SK-N-SH (cell line): ENCODE data around the gene APOLD1. TPM values are rescaled to one million over a fixed set of nuclear protein-coding genes. Genes with fewer than 3 reads are reported as not detected.

Source experiments
- CTCF ChIA-PET: fragments of 300-600, 350-600 bp; formaldehyde crosslinking; extraction: SDS; loops from one replicate; lab custom pipeline; 2021; lab: Yijun Ruan, JAX
- POLR2A ChIA-PET: fragments of 350-600 bp; sonication (Branson Sonifier 250); formaldehyde crosslinking; extraction: SDS; loops from one replicate; lab custom pipeline; 2020; ENCODE audit warnings: antibody characterized with exemption, inconsistent platforms; lab: Yijun Ruan, JAX
- DNase-seq: peaks from one replicate; pipeline ENCODE4 v3.0.0; 2012
- H2AFZ ChIP-seq: fragments of 200-600 bp; sonication (generic); 2 replicates; pipeline ENCODE4 v1.8.1; 2016; ENCODE audit warnings: antibody characterized with exemption, mild to moderate bottlenecking, low read depth
- H3F3A ChIP-seq: fragments of 200-600 bp; sonication (generic); replicated peaks from 2 replicates; pipeline ENCODE3; 2016; ENCODE audit warnings: antibody characterized with exemption, mild to moderate bottlenecking; ENCODE audit not compliant: insufficient read depth
- H3K27ac ChIP-seq, 2 experiments: fragments of 200-500 bp in 1 of 2; fragments of 200-600 bp in 1 of 2; sonication (Bioruptor generic) in 1 of 2; sonication (generic), shearing (Covaris generic) in 1 of 2; 2 replicates each; pipeline versions ENCODE4 v1.5.1 to v1.6.1; 2014 to 2016; ENCODE audit warnings: low read depth in 2 of 2, inconsistent platforms in 1 of 2, low read length in 1 of 2, mild to moderate bottlenecking in 1 of 2, mixed read lengths in 1 of 2
- H3K27me3 ChIP-seq: fragments of 200-600 bp; sonication (generic), shearing (Covaris generic); 2 replicates; pipeline ENCODE4 v1.6.1; 2016; ENCODE audit warnings: mixed run types; ENCODE audit not compliant: insufficient read depth
- H3K36me3 ChIP-seq, 2 experiments: fragments of 200-500 bp in 1 of 2; fragments of 200-600 bp in 1 of 2; sonication (Bioruptor generic) in 1 of 2; sonication (generic) in 1 of 2; replicated peaks in 1 of 2; 2 replicates each; pipeline versions ENCODE3 to v1.5.1; 2014 to 2016; ENCODE audit warnings: low read length in 1 of 2, mild to moderate bottlenecking in 1 of 2; ENCODE audit not compliant: insufficient read depth in 2 of 2, control insufficient read depth in 1 of 2
- H3K4me1 ChIP-seq, 2 experiments: fragments of 200-500 bp in 1 of 2; fragments of 200-600 bp in 1 of 2; sonication (Bioruptor generic) in 1 of 2; sonication (generic), shearing (Covaris generic) in 1 of 2; 2 replicates each; pipeline versions ENCODE4 v1.5.1 to v1.6.1; 2014 to 2016; ENCODE audit warnings: low read depth in 1 of 2, low read length in 1 of 2, mixed run types in 1 of 2; ENCODE audit not compliant: insufficient read depth in 2 of 2, control insufficient read depth in 1 of 2
- H3K4me2 ChIP-seq: fragments of 200-600 bp; sonication (generic), shearing (Covaris generic); 2 replicates; pipeline ENCODE4 v1.6.1; 2017; ENCODE audit warnings: mixed run types
- H3K4me3 ChIP-seq, 2 experiments: fragments of 200-500 bp in 1 of 2; fragments of 200-600 bp in 1 of 2; sonication (Bioruptor generic) in 1 of 2; sonication (generic), shearing (Covaris generic) in 1 of 2; 2 replicates each; pipeline versions ENCODE4 v1.5.1 to v1.8.1; 2014 to 2016; ENCODE audit warnings: low read depth in 2 of 2, inconsistent platforms in 1 of 2, low read length in 1 of 2, mild to moderate bottlenecking in 1 of 2, mixed read lengths in 1 of 2, moderate library complexity in 1 of 2
- H3K79me2 ChIP-seq: fragments of 200-600 bp; sonication (generic); 2 replicates; pipeline ENCODE4 v1.8.1; 2017; ENCODE audit warnings: mild to moderate bottlenecking; ENCODE audit not compliant: insufficient read depth
- H3K9ac ChIP-seq: fragments of 200-600 bp; sonication (generic); 2 replicates; pipeline ENCODE4 v1.6.1; 2017; ENCODE audit warnings: mixed run types
- H3K9me2 ChIP-seq: fragments of 200-600 bp; sonication (generic); 2 replicates; pipeline ENCODE4 v1.6.1; 2017; ENCODE audit warnings: mixed run types
- H3K9me3 ChIP-seq: fragments of 200-600 bp; sonication (generic); 2 replicates; pipeline ENCODE4 v1.6.1; 2017; ENCODE audit warnings: mixed run types, mild to moderate bottlenecking, moderate library complexity
- H4K20me1 ChIP-seq: fragments of 200-600 bp; sonication (generic); 2 replicates; pipeline ENCODE4 v1.6.1; 2017; ENCODE audit warnings: mild to moderate bottlenecking, mixed run types; ENCODE audit not compliant: insufficient read depth
- EZH2phosphoT487 ChIP-seq: fragments of 200-600 bp; sonication (generic); IDR thresholded peaks from 2 replicates; pipeline ENCODE4 v1.6.1; 2017; ENCODE audit warnings: low read depth, mixed run types, mild to moderate bottlenecking, antibody characterized with exemption, moderate library complexity, borderline replicate concordance
- FOSL2 ChIP-seq: IDR thresholded peaks from 2 replicates; pipeline ENCODE4 v1.4.0; 2012; ENCODE audit warnings: low read depth, mild to moderate bottlenecking, moderate library complexity, borderline replicate concordance
- FOXM1 ChIP-seq: IDR thresholded peaks from 2 replicates; pipeline ENCODE4 v1.4.0; 2012; ENCODE audit warnings: low read depth, mild to moderate bottlenecking
- MEF2A ChIP-seq: IDR thresholded peaks from 2 replicates; pipeline ENCODE4 v1.4.0; 2012; ENCODE audit warnings: low read depth, borderline replicate concordance
- MXI1 ChIP-seq: IDR thresholded peaks from 2 replicates; pipeline ENCODE4 v1.6.1; 2012; ENCODE audit warnings: mild to moderate bottlenecking, low read depth, low read length, improper control_type of control experiment
- NFIC ChIP-seq: IDR thresholded peaks from 2 replicates; pipeline ENCODE4 v1.4.0; 2012; ENCODE audit warnings: borderline replicate concordance
- NRF1 ChIP-seq: IDR thresholded peaks from 2 replicates; pipeline ENCODE4 v1.6.1; 2012; ENCODE audit warnings: low read depth, mild to moderate bottlenecking, low read length
- PBX3 ChIP-seq: IDR thresholded peaks from 2 replicates; pipeline ENCODE4; 2012
- POLR2AphosphoS5 ChIP-seq: IDR thresholded peaks from 2 replicates; pipeline ENCODE4 v1.6.1; 2012; ENCODE audit warnings: low read depth, low read length
- RCOR1 ChIP-seq: fragments of 150-350 bp; IDR thresholded peaks from 2 replicates; pipeline ENCODE4 v1.6.1; 2017; ENCODE audit warnings: antibody characterized with exemption, low read length
- REST ChIP-seq: IDR thresholded peaks from 2 replicates; pipeline ENCODE4 v1.6.1; 2012; ENCODE audit warnings: mild to moderate bottlenecking, low read depth, low read length, moderate library complexity
- RFX5 ChIP-seq: IDR thresholded peaks from 2 replicates; pipeline ENCODE4 v1.6.1; 2012; ENCODE audit warnings: mild to moderate bottlenecking, improper control_type of control experiment, low read length
- SMC3 ChIP-seq: IDR thresholded peaks from 2 replicates; pipeline ENCODE4 v1.6.1; 2012; ENCODE audit warnings: low read depth, low read length, improper control_type of control experiment
- TAF1 ChIP-seq: IDR thresholded peaks from 2 replicates; pipeline ENCODE4 v1.6.1; 2012; ENCODE audit warnings: low read depth, mild to moderate bottlenecking, low read length, moderate library complexity, borderline replicate concordance
- TCF12 ChIP-seq: IDR thresholded peaks from 2 replicates; pipeline ENCODE4 v1.4.0; 2012
- YY1 ChIP-seq: IDR thresholded peaks from 2 replicates; pipeline ENCODE4 v1.4.0; 2012; ENCODE audit warnings: low read depth, mild to moderate bottlenecking
- ZBTB33 ChIP-seq: IDR thresholded peaks from 2 replicates; pipeline ENCODE4 v1.4.0; 2012; ENCODE audit warnings: low read depth, borderline replicate concordance
- WGBS: methylation state at CpG from one replicate; pipeline ENCODE4 v1.1.6; 2017; ENCODE audit warnings: low lambda C conversion rate; 5-methylcytosine and 5-hydroxymethylcytosine counted together
- polyA plus RNA-seq, 3 experiments: library from polyadenylated mRNA; depleted of rRNA; stranded (reverse); fragments of >200 nt; gene quantifications; 2 replicates each; pipeline ENCODE4 v1.2.3, GENCODE V29; 2012

APOLD1 gene
- polyA plus RNA-seq, 1 of the 3 experiments (the other 2 are of a cell fraction): 1.7 TPM

GRCh38 chr12:12819221-12819620 is 33.8 kb downstream of the APOLD1 start:
- POLR2A ChIA-PET: interaction anchor here (1.2 kb wide), 1 partner anchor 32 kb away, joined by 3 read pairs; no protein-coding TSS in a partner anchor
- H3K9ac ChIP-seq: peak overlapping the region; percentile 54
- H3K4me1 ChIP-seq: peaks cover 10 to 35% of the 10 kb centered on the region in 2 experiments

GRCh38 chr12:12819752-12820311 is 34.4 kb downstream of the APOLD1 start:
- H3K9me2 ChIP-seq: no peaks in the 10 kb centered on the region
- ChIA-PET CTCF (interaction anchor here (0.9 to 1.9 kb wide), 2 partner anchors 15 to 17 kb away, joined by 3 to 6 read pairs; no protein-coding TSS in a partner anchor), POLR2A (interaction anchor here (1.2 kb wide), 1 partner anchor 33 kb away, joined by 3 read pairs; no protein-coding TSS in a partner anchor)
- H3K27ac ChIP-seq: peak overlapping the region; percentile 81 to 88
- no peak for DNase-seq
- H3K36me3 ChIP-seq: peaks cover 66 to 76% of the 10 kb centered on the region in 2 experiments
- peak overlapping the region; percentile 54 for H3K9ac ChIP-seq
- H3K27me3 ChIP-seq: no peaks in the 10 kb centered on the region
- H3K4me2 ChIP-seq: peak overlapping the region; percentile 45
- peak overlapping the region in 1 of 2 experiments; percentile 8; a peak in 1 of 4 replicates for H3K4me3 ChIP-seq
- peaks cover 8 to 35% of the 10 kb centered on the region in 2 experiments for H3K4me1 ChIP-seq
- H3F3A ChIP-seq: peaks cover 44% of the 10 kb centered on the region
- H2AFZ ChIP-seq: no peak overlapping the region
- 7% methylated on average over 1 of the region's 2 CpGs for WGBS
- peaks cover 62% of the 10 kb centered on the region for H3K79me2 ChIP-seq
- no peaks in the 10 kb centered on the region for H3K9me3 ChIP-seq
- H4K20me1 ChIP-seq: no peaks in the 10 kb centered on the region
- TF ChIP-seq FOXM1 (peak; percentile 56), MEF2A (0 out of 2 replicates have a peak, but pooled peaks have one; percentile 50), TAF1 (0 out of 2 replicates have a peak, but pooled peaks have one; percentile 12), FOSL2 (peak; percentile 79), PBX3 (peak; percentile 94), NFIC (peak; percentile 86), REST (0 out of 2 replicates have a peak, but pooled peaks have one; percentile 7), RFX5 (no peak), SMC3 (no peak), EZH2phosphoT487 (no peak), MXI1 (no peak), NRF1 (no peak), TCF12 (peak; percentile 89), RCOR1 (no peak), YY1 (no peak)

More at GRCh38 chr12:12819221-12819620, 33.8 kb downstream of the APOLD1 start:
- Histone ChIP-seq H3K36me3 (peaks cover 64 to 70% of the 10 kb centered on the region in 2 experiments), H3F3A (peaks cover 44% of the 10 kb centered on the region)
- TF ChIP-seq YY1: 0 out of 2 replicates have a peak, but pooled peaks have one; percentile 13
- no peak for TF ChIP-seq POLR2AphosphoS5
- no peak for TF ChIP-seq SMC3
- TF ChIP-seq ZBTB33: no peak
- TF ChIP-seq, all 33 proteins: peak for 1
- CTCF ChIA-PET: interaction anchor here (0.8 to 1.9 kb wide), 3 partner anchors 15 to 393 kb away, joined by 3 to 6 read pairs (median 3); no protein-coding TSS in a partner anchor
- H4K20me1 ChIP-seq: no peaks in the 10 kb centered on the region
- 46% methylated on average over 2 of the region's 2 CpGs for WGBS
- H3K27me3 ChIP-seq: no peaks in the 10 kb centered on the region
- peak overlapping the region; percentile 81 to 88 for H3K27ac ChIP-seq
- peaks cover 68% of the 10 kb centered on the region for H3K79me2 ChIP-seq
- no peak for DNase-seq
- peak overlapping the region; percentile 45 for H3K4me2 ChIP-seq
- H3K9me2 ChIP-seq: no peaks in the 10 kb centered on the region
- no peaks in the 10 kb centered on the region for H3K9me3 ChIP-seq
- H2AFZ ChIP-seq: no peak overlapping the region
- H3K4me3 ChIP-seq: 0 out of 4 replicates have a peak overlapping the region, but pooled peaks of 1 of the 2 experiments have one; percentile 8
